Endothelial cell of umbilical vein (primary cell): Measurements from ENCODE around the gene ZNF396. TPM values are rescaled to one million over a fixed set of nuclear protein-coding genes. Genes with fewer than 3 reads are reported as not detected.

Experiments used
- BruUV-seq: library from RNA; stranded (reverse); fragments of 400-500 nt; replicated peaks from 2 replicates; lab custom pipeline; 2021; lab: Mats Ljungman, UMichigan
- CTCF ChIA-PET: fragments of 300-600, 350-600 bp; sonication (Branson Sonifier 250); formaldehyde crosslinking; loops from one replicate; lab custom pipeline; 2021; ENCODE audit warnings: antibody characterized with exemption, inconsistent platforms; lab: Charles Lee
- POLR2A ChIA-PET: fragments of 300-600, 350-600 bp; sonication (Branson Sonifier 250); formaldehyde crosslinking; loops from one replicate; lab custom pipeline; 2021; ENCODE audit warnings: antibody characterized with exemption, inconsistent platforms; lab: Charles Lee
- DNase-seq: peaks from one replicate; pipeline ENCODE4 v3.0.0-alpha.2; 2011; ENCODE audit warnings: low read depth, low spot score
- FAIRE-seq: peaks from 2 replicates; lab custom pipeline; 2011; peaks lifted over from hg19 to GRCh38; lab: Jason Lieb, UNC
- H2AFZ ChIP-seq: 2 replicates; pipeline ENCODE4 v1.6.0; 2012; ENCODE audit warnings: low read depth, low read length, control low read depth, inconsistent platforms
- H3K27ac ChIP-seq: 2 replicates; pipeline ENCODE4 v1.5.1; 2011; ENCODE audit warnings: low read depth, mild to moderate bottlenecking, control low read depth, low read length, moderate library complexity; ENCODE audit not compliant: insufficient read depth
- H3K27me3 ChIP-seq, 2 experiments: 2 replicates each; pipeline versions ENCODE4 v1.6.0 to v1.6.1; 2011; ENCODE audit warnings: low read length in 2 of 2, mixed read lengths in 1 of 2; ENCODE audit not compliant: control insufficient read depth in 2 of 2, insufficient read depth in 2 of 2
- H3K36me3 ChIP-seq, 2 experiments: 2 replicates in 1 of 2; 3 replicates in 1 of 2; pipeline ENCODE4 v1.5.1; 2011; ENCODE audit warnings: low read length in 2 of 2, mild to moderate bottlenecking in 1 of 2, moderate library complexity in 1 of 2; ENCODE audit not compliant: control insufficient read depth in 2 of 2, insufficient read depth in 2 of 2; ENCODE audit errors: extremely low read depth in 1 of 2
- H3K4me1 ChIP-seq: 3 replicates; pipeline ENCODE4 v1.5.1; 2011; ENCODE audit warnings: mild to moderate bottlenecking, low read length; ENCODE audit not compliant: control insufficient read depth, insufficient read depth; ENCODE audit errors: extremely low read depth
- H3K4me2 ChIP-seq: 2 replicates; pipeline ENCODE4 v1.6.1; 2011; ENCODE audit warnings: low read length, control low read depth, mixed read lengths; ENCODE audit not compliant: insufficient read depth
- H3K4me3 ChIP-seq, 3 experiments: fragments of 200-600 bp in 1 of 3; sonication (generic), shearing (Covaris generic) in 1 of 3; replicated peaks in 1 of 3; 2 replicates each; pipeline ENCODE4 v1.5.1; 2011 to 2016; ENCODE audit warnings: control low read depth in 3 of 3, low read length in 3 of 3, mild to moderate bottlenecking in 2 of 3, inconsistent platforms in 1 of 3, low read depth in 1 of 3, moderate library complexity in 1 of 3; ENCODE audit not compliant: insufficient read depth in 1 of 3
- H3K79me2 ChIP-seq: 2 replicates; pipeline ENCODE4 v1.6.0; 2012; ENCODE audit warnings: low read length, inconsistent platforms; ENCODE audit not compliant: control insufficient read depth, insufficient read depth
- H3K9ac ChIP-seq: replicated peaks from 2 replicates; pipeline ENCODE3; 2011; ENCODE audit warnings: low read length, control low read depth; ENCODE audit not compliant: insufficient read depth; ENCODE audit errors: extremely low read depth
- H3K9me1 ChIP-seq: replicated peaks from 3 replicates; pipeline ENCODE4 v1.6.0; 2011; ENCODE audit warnings: mild to moderate bottlenecking, low read length; ENCODE audit not compliant: control insufficient read depth, insufficient read depth; ENCODE audit errors: extremely low read depth
- H3K9me3 ChIP-seq: replicated peaks from 2 replicates; pipeline ENCODE4 v1.5.1; 2012; ENCODE audit warnings: low read length, inconsistent platforms; ENCODE audit not compliant: control insufficient read depth, insufficient read depth
- H4K20me1 ChIP-seq: replicated peaks from 2 replicates; pipeline ENCODE3; 2011; ENCODE audit warnings: mild to moderate bottlenecking, low read length; ENCODE audit not compliant: control insufficient read depth, insufficient read depth; ENCODE audit errors: extremely low read depth
- CTCF ChIP-seq, 2 donors: IDR thresholded peaks; 1 replicate in 1 of 2; 2 replicates in 1 of 2; pipeline ENCODE4 v1.5.1; 2011; ENCODE audit warnings: low read length in 2 of 2, mild to moderate bottlenecking in 2 of 2, moderate library complexity in 2 of 2, control low read depth in 1 of 2, inconsistent platforms in 1 of 2, low read depth in 1 of 2; ENCODE audit not compliant: insufficient read depth in 1 of 2; ENCODE audit errors: extremely low read depth in 1 of 2
- EZH2 ChIP-seq: IDR thresholded peaks from 2 replicates; pipeline ENCODE4 v1.6.1; 2012; ENCODE audit warnings: borderline replicate concordance, low read depth, mild to moderate bottlenecking, moderate library complexity, low read length, inconsistent platforms; ENCODE audit not compliant: severe bottlenecking
- FOS ChIP-seq: IDR thresholded peaks from 2 replicates; pipeline ENCODE4 v1.6.1; 2011; ENCODE audit warnings: mild to moderate bottlenecking, low read length, moderate library complexity, borderline replicate concordance; ENCODE audit not compliant: insufficient read depth
- GATA2 ChIP-seq: IDR thresholded peaks from 2 replicates; pipeline ENCODE4 v1.7.0; 2011; ENCODE audit warnings: low read depth, mild to moderate bottlenecking, moderate library complexity, mixed read lengths, low read length; ENCODE audit not compliant: insufficient read length, insufficient read depth
- JUN ChIP-seq: IDR thresholded peaks from 2 replicates; pipeline ENCODE4 v1.6.1; 2011; ENCODE audit warnings: borderline replicate concordance, low read depth; ENCODE audit not compliant: insufficient read length, insufficient read depth
- MYC ChIP-seq: IDR thresholded peaks from one replicate; pipeline ENCODE4 v1.6.1; 2011; ENCODE audit warnings: mild to moderate bottlenecking, low read depth, low read length
- POLR2A ChIP-seq: IDR thresholded peaks from 2 replicates; pipeline ENCODE4 v1.6.1; 2012; ENCODE audit warnings: low read depth, mild to moderate bottlenecking, control low read depth, low read length
- POLR2AphosphoS5 ChIP-seq: IDR thresholded peaks from 2 replicates; pipeline ENCODE4 v1.6.1; 2012; ENCODE audit warnings: low read depth, mild to moderate bottlenecking, control low read depth, low read length, moderate library complexity; ENCODE audit not compliant: insufficient read depth
- dilution Hi-C: fragments of 300-500 bp; cut with MboI; formaldehyde crosslinking; loops from one replicate; pipeline ENCODE4 v1.15.0; 2019; ENCODE audit warnings: low sequenced_read_pairs; ENCODE audit not compliant: extremely low pct_ligation_motif_present
- intact Hi-C: fragments of 100-400 bp; cut with micrococcal nuclease; formaldehyde crosslinking; loops from one replicate; pipeline ENCODE4 v1.10.0; 2022
- polyA plus RNA-seq, 4 experiments: library from polyadenylated mRNA; depleted of rRNA in 3 of 4; stranded (reverse) in 3 of 4; unstranded in 1 of 4; fragments of >200 nt; gene quantifications; 2 replicates each; pipeline versions ENCODE4 v1.2.1 to v1.2.3, GENCODE V29; 2011 to 2012; ENCODE audit warnings: missing spikeins in 1 of 4
- total RNA-seq: library from RNA; stranded (reverse); gene quantifications from 2 replicates; pipeline ENCODE4 v1.2.3, GENCODE V29; 2021
- TF ChIP-seq, protein P1 (sequence below): IDR thresholded peaks from 2 replicates; pipeline ENCODE4 v1.6.1; 2011; ENCODE audit not compliant: insufficient read depth, insufficient read length

The ZNF396 gene
- total and polyA plus RNA-seq, 2 donors (not counting 3 experiments of a cell fraction or from before 2014, with no cell fraction given) = 0.28 to 0.44 TPM

DNA sequence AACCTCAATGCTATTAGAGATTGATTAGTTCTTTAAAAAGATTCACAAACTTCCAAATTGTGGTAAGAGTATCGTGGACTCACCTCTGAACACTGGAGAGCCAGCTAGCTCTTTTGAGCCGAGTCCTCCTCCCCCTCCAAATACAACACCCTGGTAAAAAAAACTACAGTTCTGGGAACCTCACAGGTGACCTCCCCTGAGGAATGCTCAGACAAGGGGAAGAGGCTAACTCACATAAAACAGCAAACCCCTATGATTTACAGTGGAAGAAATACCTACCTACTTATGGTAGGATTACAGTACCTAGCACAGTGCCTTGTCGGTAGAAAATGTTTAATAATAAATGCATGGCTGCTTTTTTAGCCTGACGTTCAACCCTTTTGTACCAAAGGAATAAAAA, 41.3 kb downstream of the ZNF396 start:
- Histone ChIP-seq H3K4me1 (no peaks in the 10 kb centered on the region), H3K27me3 (no peaks in the 10 kb centered on the region), H3K9ac (no peak overlapping the region), H3K4me3 (no peak overlapping the region), H2AFZ (no peak overlapping the region), H3K9me3 (no peaks in the 10 kb centered on the region), H3K79me2 (peaks cover 28% of the 10 kb centered on the region), H3K27ac (no peak overlapping the region), H3K4me2 (no peak overlapping the region), H3K9me1 (no peaks in the 10 kb centered on the region), H4K20me1 (peaks cover 4% of the 10 kb centered on the region), H3K36me3 (peaks cover 39 to 59% of the 10 kb centered on the region in 2 experiments)
- CTCF ChIA-PET = interaction anchor here (1.2 kb wide), 1 partner anchor 8 kb away, joined by 3 read pairs; the partner anchor contains the start of gene ZNF24
- TF ChIP-seq POLR2A (no peak), POLR2AphosphoS5 (no peak), JUN (no peak), FOS (no peak), CTCF (IDR thresholded peaks at IDR 0.05; ENCODE audit: extremely low read depth in 1 of 2, insufficient read depth in 1 of 2, low read depth in 1 of 2, low read length in 2 of 2) (no peak), EZH2 (no peak), GATA2 (no peak), MYC (no peak)
- TF ChIP-seq, protein P1, sequence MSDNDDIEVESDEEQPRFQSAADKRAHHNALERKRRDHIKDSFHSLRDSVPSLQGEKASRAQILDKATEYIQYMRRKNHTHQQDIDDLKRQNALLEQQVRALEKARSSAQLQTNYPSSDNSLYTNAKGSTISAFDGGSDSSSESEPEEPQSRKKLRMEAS = no peak
- BruUV-seq = no TSS peak
- DNase-seq (no peak), FAIRE-seq (no peak)
- dilution Hi-C loops = no loop called here
- intact Hi-C loops = no loop called here
- POLR2A ChIA-PET = no interaction called here
